Activated CD4-positive, alpha-beta memory T cell treated with anti-CD3 and anti-CD28 coated beads for 36 hours (primary cell): Measurements from ENCODE around the gene BSCL2. TPM values are rescaled to one million over a fixed set of nuclear protein-coding genes. Genes with fewer than 3 reads are reported as not detected.
"Not testable (repeated sequence)": the region's sequence is repeated elsewhere in the genome, so short reads cannot be mapped to it uniquely, and the experiment has no call there.

ENCODE experiments used
- CTCF ChIA-PET: fragments of 350-600 bp; sonication (Branson Sonifier 250); formaldehyde crosslinking; loops from one replicate; lab custom pipeline; 2021; ENCODE audit warnings: antibody characterized with exemption, inconsistent platforms; lab: Charles Lee
- POLR2A ChIA-PET: fragments of 350-600 bp; sonication (Branson Sonifier 250); formaldehyde crosslinking; loops from one replicate; lab custom pipeline; 2021; ENCODE audit warnings: antibody characterized with exemption; lab: Charles Lee
- DNase-seq: peaks from one replicate; pipeline ENCODE4 v3.0.0-alpha.2; 2020
- H3K27ac Mint-ChIP-seq: one replicate; pipeline ENCODE4 v1.8.0; 2021; ENCODE audit warnings: mixed read lengths
- H3K27me3 Mint-ChIP-seq: one replicate; pipeline ENCODE4 v1.8.0; 2021; ENCODE audit warnings: mixed read lengths
- H3K36me3 Mint-ChIP-seq: one replicate; pipeline ENCODE4 v1.8.0; 2021; ENCODE audit warnings: mixed read lengths
- H3K4me1 Mint-ChIP-seq: one replicate; pipeline ENCODE4 v1.8.0; 2021; ENCODE audit warnings: low read depth, mixed read lengths
- H3K4me3 Mint-ChIP-seq: one replicate; pipeline ENCODE4 v1.8.0; 2021; ENCODE audit warnings: mild to moderate bottlenecking, mixed read lengths
- H3K9me3 Mint-ChIP-seq: one replicate; pipeline ENCODE4 v1.8.0; 2021; ENCODE audit warnings: mixed read lengths
- intact Hi-C: fragments of 100-400 bp; cut with micrococcal nuclease; formaldehyde crosslinking; loops from one replicate; pipeline ENCODE4 v1.15.1; 2023
- total RNA-seq, 2 experiments: library from RNA; stranded (reverse); gene quantifications; one replicate each; pipeline ENCODE4 v1.2.3, GENCODE V29; 2021

The BSCL2 gene
- 10 to 100 TPM; 18.0 to 20.4 TPM for total RNA-seq

- H3K4me1 Mint-ChIP-seq, result peaks cover 51% of the 10 kb centered on the region
- H3K27ac Mint-ChIP-seq, result peak within 1 kb of the TSS; percentile 95
- peaks cover 27% of the 10 kb centered on the region for H3K36me3 Mint-ChIP-seq
- H3K27me3 Mint-ChIP-seq, result no peaks in the 10 kb centered on the region
- DNase-seq, result no peak
- no peaks in the 10 kb centered on the region for H3K9me3 Mint-ChIP-seq
- H3K4me3 Mint-ChIP-seq, result peak within 1 kb of the TSS; percentile 86
- intact Hi-C loops, result loop anchor here (5.0 kb wide), 2 partner anchors 45 to 115 kb away; partner anchors contain the start of genes TUT1 and ZBTB3
- POLR2A ChIA-PET, result interaction anchor here (0.7 to 5.4 kb wide), 6 partner anchors 20 to 133 kb away, joined by 3 to 29 read pairs (median 13); partner anchors contain the start of genes C11orf98, CSKMT, HNRNPUL2 and LBHD1
- CTCF ChIA-PET, result interaction anchor here (1.1 to 2.0 kb wide), 2 partner anchors 13 to 115 kb away, joined by 3 to 8 read pairs; no protein-coding TSS in a partner anchor
Observed at GRCh38 chr11:62707277-62707861, at the start of gene BSCL2, which contains the start of gene GNG3. BSCL2 (minus strand) TSS chr11:62707424; CDS start chr11:62707195, 229 bp downstream. GNG3 (plus strand) TSS chr11:62707676; CDS start chr11:62708296, 620 bp downstream.

- H3K9me3 Mint-ChIP-seq, result no peaks in the 10 kb centered on the region
- DNase-seq, result no peak
- H3K4me1 Mint-ChIP-seq, result peaks cover 16% of the 10 kb centered on the region
- intact Hi-C loops, result loop anchor here (2.0 kb wide), 2 partner anchors 16 to 50 kb away; partner anchors contain the start of genes NXF1 and TAF6L
- H3K27me3 Mint-ChIP-seq, result no peaks in the 10 kb centered on the region
- H3K36me3 Mint-ChIP-seq, result peaks cover 4% of the 10 kb centered on the region
- POLR2A ChIA-PET, result interaction anchor here (1.3 to 2.6 kb wide), 5 partner anchors 14 to 86 kb away, joined by 5 to 32 read pairs (median 14); partner anchors contain the start of genes HNRNPUL2, NXF1, TAF6L and TTC9C
- H3K4me3 Mint-ChIP-seq, result peak overlapping the region; percentile 13
- no peak overlapping the region for H3K27ac Mint-ChIP-seq
- CTCF ChIA-PET, result interaction anchor here (2.4 to 3.0 kb wide), 2 partner anchors 14 to 32 kb away, joined by 9 to 32 read pairs; partner anchors contain the start of gene TMEM179B
Observed at GRCh38 chr11:62755086-62755615, 47.9 kb upstream of the BSCL2 start.

GRCh38 chr11:62753736-62754603 is 46.7 kb upstream of the BSCL2 start, which contains the start of gene ZBTB3:
ZBTB3 (minus strand) TSS chr11:62754160; CDS start chr11:62753664, 496 bp downstream.
- no peaks in the 10 kb centered on the region for H3K27me3 Mint-ChIP-seq
- intact Hi-C loops, result loop anchor here (1.0 to 5.0 kb wide), 4 partner anchors 17 to 51 kb away; partner anchors contain the start of genes BSCL2, GNG3, NXF1 and TAF6L

GRCh38 chr11:62752994-62753735 is 45.9 kb upstream of the BSCL2 start:
- no peak for DNase-seq
- Mint-ChIP-seq H3K36me3 (peaks cover 11% of the 10 kb centered on the region), H3K9me3 (no peaks in the 10 kb centered on the region), H3K27me3 (no peaks in the 10 kb centered on the region), H3K4me1 (peaks cover 26% of the 10 kb centered on the region), H3K27ac (peak overlapping the region; percentile 99), H3K4me3 (peak overlapping the region; percentile 99)
- CTCF ChIA-PET, result interaction anchor here (0.6 to 3.0 kb wide), 13 partner anchors 9 to 1455 kb away, joined by 3 to 32 read pairs (median 4); partner anchors contain the start of genes POLR2G, SLC3A2, TAF6L and TMEM179B
- POLR2A ChIA-PET, result interaction anchor here (0.5 to 2.7 kb wide), 23 partner anchors 9 to 209 kb away, joined by 3 to 32 read pairs (median 7); partner anchors contain the start of genes C11orf98, CSKMT, EEF1G and HNRNPUL2
- intact Hi-C loops, result loop anchor here (5.0 kb wide), 1 partner anchor 46 kb away; the partner anchor contains the start of genes BSCL2 and GNG3

More at GRCh38 chr11:62753736-62754603, 46.7 kb upstream of the BSCL2 start, which contains the start of gene ZBTB3:
- H3K4me3 Mint-ChIP-seq, result peak within 1 kb of the TSS; percentile 99
- peak within 1 kb of the TSS; percentile 99 for H3K27ac Mint-ChIP-seq
- POLR2A ChIA-PET, result interaction anchor here (0.5 to 2.7 kb wide), 27 partner anchors 8 to 209 kb away, joined by 3 to 32 read pairs (median 5); partner anchors contain the start of genes C11orf98, CSKMT, EEF1G and HNRNPUL2
- CTCF ChIA-PET, result interaction anchor here (0.6 to 3.0 kb wide), 15 partner anchors 8 to 1454 kb away, joined by 3 to 32 read pairs (median 4); partner anchors contain the start of genes POLR2G, SLC3A2, TAF6L and TMEM179B
- peak; percentile 98 for DNase-seq
- peaks cover 8% of the 10 kb centered on the region for H3K36me3 Mint-ChIP-seq
- no peaks in the 10 kb centered on the region for H3K9me3 Mint-ChIP-seq
- peaks cover 23% of the 10 kb centered on the region for H3K4me1 Mint-ChIP-seq

GRCh38 chr11:62752177-62752785 is 45.1 kb upstream of the BSCL2 start:
- intact Hi-C loops, result loop anchor here (5.0 kb wide), 1 partner anchor 45 kb away; the partner anchor contains the start of genes BSCL2 and GNG3
- H3K27ac Mint-ChIP-seq, result no peak overlapping the region
- H3K36me3 Mint-ChIP-seq, result peaks cover 11% of the 10 kb centered on the region
- H3K27me3 Mint-ChIP-seq, result no peaks in the 10 kb centered on the region
- DNase-seq, result no peak
- peaks cover 29% of the 10 kb centered on the region for H3K4me1 Mint-ChIP-seq
- H3K4me3 Mint-ChIP-seq, result no peak overlapping the region
- no peaks in the 10 kb centered on the region for H3K9me3 Mint-ChIP-seq
- ChIA-PET POLR2A (interaction anchor here (1.5 to 2.7 kb wide), 4 partner anchors 10 to 103 kb away, joined by 4 to 26 read pairs (median 14); partner anchors contain the start of gene POLR2G), CTCF (interaction anchor here (2.2 to 3.0 kb wide), 3 partner anchors 10 to 35 kb away, joined by 6 to 32 read pairs (median 12); partner anchors contain the start of genes POLR2G, TMEM179B and TTC9C)

GRCh38 chr11:62749931-62750330 is 42.7 kb upstream of the BSCL2 start:
- CTCF ChIA-PET, POLR2A ChIA-PET: not testable (repeated sequence)
- H3K27ac Mint-ChIP-seq, result peak overlapping the region; percentile 45

GRCh38 chr11:62747475-62748160 is 40.4 kb upstream of the BSCL2 start:
- POLR2A ChIA-PET, result no interaction called here

More at GRCh38 chr11:62749931-62750330, 42.7 kb upstream of the BSCL2 start:
- Mint-ChIP-seq H3K4me1 (peaks cover 29% of the 10 kb centered on the region), H3K36me3 (peaks cover 11% of the 10 kb centered on the region)
- DNase-seq, H3K4me3 Mint-ChIP-seq, H3K27me3 Mint-ChIP-seq, H3K9me3 Mint-ChIP-seq: not testable (repeated sequence)
- intact Hi-C loops, result loop anchor here (5.0 kb wide), 1 partner anchor 43 kb away; the partner anchor contains the start of genes BSCL2 and GNG3

GRCh38 chr11:62737196-62737595 is 30.0 kb upstream of the BSCL2 start:
- Mint-ChIP-seq H3K36me3 (peaks cover 24% of the 10 kb centered on the region), H3K4me1 (peaks cover 8% of the 10 kb centered on the region), H3K9me3 (no peaks in the 10 kb centered on the region), H3K27ac (no peak overlapping the region), H3K27me3 (no peaks in the 10 kb centered on the region), H3K4me3 (no peak overlapping the region)
- intact Hi-C loops, result no loop called here
- CTCF ChIA-PET, result interaction anchor here (0.5 to 1.3 kb wide), 2 partner anchors 43 to 129 kb away, joined by 3 to 4 read pairs; no protein-coding TSS in a partner anchor
- POLR2A ChIA-PET, result no interaction called here
- DNase-seq, result no peak

More at GRCh38 chr11:62747475-62748160, 40.4 kb upstream of the BSCL2 start:
- Mint-ChIP-seq H3K27ac (no peak overlapping the region), H3K4me3 (no peak overlapping the region), H3K36me3 (peaks cover 10% of the 10 kb centered on the region), H3K4me1 (peaks cover 16% of the 10 kb centered on the region), H3K9me3 (no peaks in the 10 kb centered on the region), H3K27me3 (no peaks in the 10 kb centered on the region)
- DNase-seq, result no peak
- CTCF ChIA-PET, result no interaction called here
- intact Hi-C loops, result no loop called here

GRCh38 chr11:62732830-62733229 is 25.6 kb upstream of the BSCL2 start:
- H3K27ac Mint-ChIP-seq, result peak overlapping the region; percentile 46
- no peaks in the 10 kb centered on the region for H3K9me3 Mint-ChIP-seq
- ChIA-PET POLR2A (interaction anchor here (1.0 kb wide), 1 partner anchor 99 kb away, joined by 8 read pairs; the partner anchor contains the start of gene STX5), CTCF (interaction anchor here (0.6 to 5.7 kb wide), 3 partner anchors 28 to 68 kb away, joined by 4 to 28 read pairs (median 4); partner anchors contain the start of genes C11orf98 and CSKMT)
- peaks cover 24% of the 10 kb centered on the region for H3K4me1 Mint-ChIP-seq
- H3K36me3 Mint-ChIP-seq, result peaks cover 26% of the 10 kb centered on the region
- H3K4me3 Mint-ChIP-seq, result no peak overlapping the region
- intact Hi-C loops, result loop anchor here (1.0 kb wide), 1 partner anchor 129 kb away; no protein-coding TSS in a partner anchor
- no peak for DNase-seq
- no peaks in the 10 kb centered on the region for H3K27me3 Mint-ChIP-seq
